SU-DHL-6 (cell line): ENCODE data around the gene GIGYF2.

ENCODE experiments used
- H2AFZ ChIP-seq: fragments of 200-600 bp; sonication (generic); 2 replicates; pipeline ENCODE4 v1.6.1; 2014; ENCODE audit warnings: low read depth, mild to moderate bottlenecking, moderate library complexity, mixed read lengths, antibody characterized with exemption, low read length; ENCODE audit not compliant: severe bottlenecking
- H3F3A ChIP-seq: fragments of 200-600 bp; shearing (Covaris generic); 2 replicates; pipeline ENCODE4 v1.6.0; 2016; ENCODE audit warnings: antibody characterized with exemption, mild to moderate bottlenecking; ENCODE audit not compliant: insufficient read depth
- H3K27ac ChIP-seq: fragments of 200-600 bp; sonication (generic); 2 replicates; pipeline ENCODE4 v1.5.1; 2016; ENCODE audit warnings: low read depth, mild to moderate bottlenecking, low read length, moderate library complexity, mixed read lengths
- H3K27me3 ChIP-seq: fragments of 200-600 bp; sonication (generic), shearing (Covaris generic); 2 replicates; pipeline ENCODE4 v1.6.0; 2014; ENCODE audit warnings: mild to moderate bottlenecking, low read length
- H3K36me3 ChIP-seq: fragments of 200-600 bp; sonication (generic); 2 replicates; pipeline ENCODE4 v1.6.1; 2014; ENCODE audit warnings: mild to moderate bottlenecking, low read length, mixed read lengths
- H3K4me2 ChIP-seq: fragments of 300-600, 200-600 bp; shearing (Covaris generic), sonication (generic); 2 replicates; pipeline ENCODE4 v1.6.0; 2014; ENCODE audit warnings: low read length, low read depth, mild to moderate bottlenecking; ENCODE audit not compliant: poor library complexity, severe bottlenecking
- H3K4me3 ChIP-seq: fragments of 200-600 bp; sonication (generic); 2 replicates; pipeline ENCODE4 v1.5.1; 2014; ENCODE audit warnings: antibody characterized with exemption, low read length, mild to moderate bottlenecking, mixed read lengths; ENCODE audit not compliant: insufficient read depth, poor library complexity, severe bottlenecking
- H3K79me2 ChIP-seq: fragments of 200-600 bp; sonication (generic); 2 replicates; pipeline ENCODE4 v1.6.1; 2014; ENCODE audit warnings: mild to moderate bottlenecking, low read length, moderate library complexity; ENCODE audit not compliant: insufficient read depth
- H3K9ac ChIP-seq: fragments of 200-600 bp; sonication (generic); 2 replicates; pipeline ENCODE4 v1.7.0; 2014; ENCODE audit warnings: mild to moderate bottlenecking, low read length
- H3K9me2 ChIP-seq: fragments of 200-600 bp; sonication (generic); replicated peaks from 2 replicates; pipeline ENCODE4 v1.6.1; 2014; ENCODE audit warnings: low read length; ENCODE audit not compliant: insufficient read depth
- H3K9me3 ChIP-seq: fragments of 200-600 bp; sonication (generic); 2 replicates; pipeline ENCODE4 v1.6.1; 2014; ENCODE audit warnings: low read length, mixed read lengths; ENCODE audit not compliant: insufficient read depth
- H4K20me1 ChIP-seq: fragments of 200-600 bp; sonication (generic); 2 replicates; pipeline ENCODE4 v1.6.1; 2014; ENCODE audit warnings: low read depth, mild to moderate bottlenecking, antibody characterized with exemption, low read length, moderate library complexity, mixed read lengths
- CTCF ChIP-seq: fragments of 200-600 bp; sonication (generic); IDR thresholded peaks from one replicate; pipeline ENCODE4 v1.5.1; 2017; ENCODE audit warnings: antibody characterized with exemption, mild to moderate bottlenecking, low read length, moderate library complexity; ENCODE audit not compliant: insufficient read depth, poor library complexity, severe bottlenecking
- EZH2phosphoT487 ChIP-seq: fragments of 200-600 bp; sonication (generic), shearing (Covaris generic); conservative IDR thresholded peaks from 2 replicates; pipeline ENCODE4 v1.6.1; 2018; ENCODE audit warnings: mild to moderate bottlenecking, antibody characterized with exemption, low read length, moderate library complexity, mixed read lengths

GIGYF2 gene

DNA sequence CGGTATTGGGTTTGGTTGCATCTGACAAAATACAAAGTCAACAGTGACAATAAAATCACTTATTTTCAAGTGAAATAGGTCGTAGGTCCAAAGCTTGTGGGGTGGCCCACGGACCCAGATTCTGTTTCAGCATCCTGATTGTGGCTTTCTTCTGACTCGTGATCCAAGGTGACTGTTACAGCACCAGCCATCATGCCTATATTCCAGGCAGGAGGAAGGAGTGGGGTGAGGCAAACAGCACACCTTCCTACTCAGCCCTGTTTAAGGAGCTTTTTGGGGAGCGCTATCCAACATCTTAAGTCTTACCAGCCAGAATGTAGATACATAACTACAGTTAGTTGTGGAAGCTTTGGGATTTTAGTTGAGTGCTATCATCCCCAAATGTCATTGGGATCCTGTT is 164.2 kb downstream of the GIGYF2 start:
- Histone ChIP-seq H3K79me2 (no peaks in the 10 kb centered on the region), H3K4me2 (no peak overlapping the region), H2AFZ (no peak overlapping the region), H3K4me3 (no peak overlapping the region), H3K9me2 (no peaks in the 10 kb centered on the region), H3K36me3 (0 out of 2 replicates have a peak, but pooled peaks cover 4% of the 10 kb centered on the region), H4K20me1 (no peaks in the 10 kb centered on the region; the same call in 1 of the 2 replicates), H3K9me3 (no peaks in the 10 kb centered on the region), H3F3A (no peaks in the 10 kb centered on the region), H3K9ac (no peak overlapping the region), H3K27me3 (no peaks in the 10 kb centered on the region), H3K27ac (no peak overlapping the region)
- TF ChIP-seq CTCF (no peak), EZH2phosphoT487 (no peak)

GRCh38 chr2:232863996-232864395 is 166.9 kb downstream of the GIGYF2 start:
- Histone ChIP-seq H2AFZ (no peak overlapping the region), H3F3A (no peaks in the 10 kb centered on the region), H3K36me3 (no peaks in the 10 kb centered on the region), H3K4me2 (no peak overlapping the region), H3K79me2 (no peaks in the 10 kb centered on the region), H4K20me1 (no peaks in the 10 kb centered on the region; the same call in 1 of the 2 replicates), H3K4me3 (no peak overlapping the region), H3K9ac (no peak overlapping the region), H3K9me2 (no peaks in the 10 kb centered on the region), H3K27me3 (no peaks in the 10 kb centered on the region), H3K27ac (no peak overlapping the region), H3K9me3 (no peaks in the 10 kb centered on the region)
- no peak for TF ChIP-seq EZH2phosphoT487
- TF ChIP-seq CTCF, result no peak

DNA sequence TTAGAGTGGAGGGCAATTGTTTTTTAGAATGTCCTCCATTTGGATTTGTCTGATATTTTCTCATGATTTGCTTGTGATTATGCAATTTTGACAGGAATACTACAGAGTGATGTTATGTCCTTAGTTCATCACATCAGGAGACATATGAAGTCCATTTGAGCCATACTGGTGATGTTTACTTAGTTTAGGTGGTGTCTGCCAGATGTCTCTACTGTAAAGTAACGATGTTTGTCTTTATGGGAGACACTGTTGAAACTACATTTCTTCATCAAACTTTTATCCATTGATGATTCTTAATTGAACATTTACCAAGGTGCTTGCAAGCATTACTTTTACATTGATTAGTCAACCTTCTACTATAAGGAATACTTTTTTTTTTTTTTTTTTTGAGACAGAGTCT is 168.0 kb downstream of the GIGYF2 start:
- H4K20me1 ChIP-seq, result no peaks in the 10 kb centered on the region; the same call in 1 of the 2 replicates
- no peak overlapping the region for H3K4me2 ChIP-seq
- no peak for TF ChIP-seq EZH2phosphoT487
- TF ChIP-seq CTCF, result no peak
- no peaks in the 10 kb centered on the region for H3K36me3 ChIP-seq
- H3K9me2 ChIP-seq, result no peaks in the 10 kb centered on the region
- H3K27me3 ChIP-seq, result no peaks in the 10 kb centered on the region
- no peaks in the 10 kb centered on the region for H3K9me3 ChIP-seq
- H3K4me3 ChIP-seq, result no peak overlapping the region
- H3K79me2 ChIP-seq, result no peaks in the 10 kb centered on the region
- no peaks in the 10 kb centered on the region for H3F3A ChIP-seq
- H3K9ac ChIP-seq, result no peak overlapping the region
- H2AFZ ChIP-seq, result no peak overlapping the region
- H3K27ac ChIP-seq, result no peak overlapping the region

DNA sequence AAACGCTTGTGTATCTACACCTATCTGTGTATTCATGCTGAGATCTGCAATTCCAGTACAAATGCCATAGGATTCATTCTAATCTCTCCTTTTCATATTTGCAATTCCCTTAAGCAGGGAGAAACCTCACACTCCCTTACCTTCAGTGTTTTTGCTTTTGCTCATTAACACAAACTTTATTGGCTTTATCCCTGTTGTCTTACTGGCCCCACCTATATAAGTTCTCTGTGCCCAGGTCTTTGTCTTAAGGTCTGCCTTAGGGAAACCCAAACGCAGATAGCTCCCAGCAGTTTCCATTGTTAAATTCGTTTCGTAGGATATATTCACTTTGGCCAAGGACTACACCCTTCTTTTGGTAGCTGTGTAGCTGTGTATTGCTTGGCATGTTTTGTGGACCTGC is 169.0 kb downstream of the GIGYF2 start:
- Histone ChIP-seq H3K9ac (no peak overlapping the region), H3K36me3 (no peaks in the 10 kb centered on the region), H3K9me2 (no peaks in the 10 kb centered on the region), H3K79me2 (no peaks in the 10 kb centered on the region), H3F3A (no peaks in the 10 kb centered on the region), H3K27ac (no peak overlapping the region), H2AFZ (no peak overlapping the region), H3K4me2 (no peak overlapping the region), H3K4me3 (no peak overlapping the region), H3K9me3 (no peaks in the 10 kb centered on the region), H4K20me1 (no peaks in the 10 kb centered on the region; the same call in 1 of the 2 replicates), H3K27me3 (no peaks in the 10 kb centered on the region)
- TF ChIP-seq CTCF, result no peak
- no peak for TF ChIP-seq EZH2phosphoT487
